ENCODE measurements around the gene SLC25A13. TPM values are rescaled to one million over a fixed set of nuclear protein-coding genes. Genes with fewer than 3 reads are reported as not detected.

The SLC25A13 gene
- total RNA-seq, 1 donor from 2014 or later: 22.1 TPM

DNA sequence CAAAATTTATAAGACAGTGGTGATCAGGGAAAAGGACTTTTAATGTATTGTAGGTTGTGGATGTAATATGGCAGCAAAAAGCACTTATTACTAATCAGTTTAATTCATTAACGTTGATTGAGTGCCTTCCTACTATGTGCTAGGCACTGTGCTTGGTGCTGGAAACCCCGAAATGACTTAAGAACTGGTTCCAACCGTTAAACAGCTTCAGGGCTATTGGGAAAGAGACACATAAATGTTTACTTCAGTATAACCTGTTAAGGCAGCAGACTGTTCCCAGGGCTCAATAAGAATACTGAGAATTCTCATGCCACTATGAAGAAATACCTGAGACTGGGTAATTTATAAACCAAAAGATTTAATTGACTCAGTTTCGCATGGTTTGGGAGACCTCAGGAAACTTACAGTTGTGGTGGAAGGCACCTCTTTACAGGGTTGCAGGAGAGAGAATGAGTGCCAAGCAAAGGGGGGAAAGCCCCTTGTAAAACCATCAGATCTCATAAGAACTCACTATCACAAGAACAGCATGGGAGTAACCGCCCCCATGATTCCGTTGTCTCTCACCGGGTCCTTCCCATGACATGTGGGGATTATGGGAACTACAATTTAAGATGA is 1.1 kb upstream of the SLC25A13 start:
- DNase-seq: no peak

DNA sequence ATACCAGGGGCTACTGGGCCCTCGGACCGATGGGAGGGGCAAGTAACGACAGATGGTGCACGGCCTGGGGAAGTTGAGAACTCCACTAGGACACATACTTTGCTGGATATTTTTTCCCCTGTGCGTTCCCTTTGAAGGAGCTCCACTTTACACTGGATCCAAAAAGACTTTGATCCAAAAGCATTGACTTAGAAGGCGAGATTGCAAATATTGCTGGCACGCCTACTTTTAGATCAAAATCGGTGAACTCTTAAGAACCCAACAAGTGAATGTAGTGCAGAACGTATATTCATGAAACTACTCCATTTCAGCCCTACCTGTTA is 436 bp upstream of the SLC25A13 start:
- DNase-seq: no peak

DNA sequence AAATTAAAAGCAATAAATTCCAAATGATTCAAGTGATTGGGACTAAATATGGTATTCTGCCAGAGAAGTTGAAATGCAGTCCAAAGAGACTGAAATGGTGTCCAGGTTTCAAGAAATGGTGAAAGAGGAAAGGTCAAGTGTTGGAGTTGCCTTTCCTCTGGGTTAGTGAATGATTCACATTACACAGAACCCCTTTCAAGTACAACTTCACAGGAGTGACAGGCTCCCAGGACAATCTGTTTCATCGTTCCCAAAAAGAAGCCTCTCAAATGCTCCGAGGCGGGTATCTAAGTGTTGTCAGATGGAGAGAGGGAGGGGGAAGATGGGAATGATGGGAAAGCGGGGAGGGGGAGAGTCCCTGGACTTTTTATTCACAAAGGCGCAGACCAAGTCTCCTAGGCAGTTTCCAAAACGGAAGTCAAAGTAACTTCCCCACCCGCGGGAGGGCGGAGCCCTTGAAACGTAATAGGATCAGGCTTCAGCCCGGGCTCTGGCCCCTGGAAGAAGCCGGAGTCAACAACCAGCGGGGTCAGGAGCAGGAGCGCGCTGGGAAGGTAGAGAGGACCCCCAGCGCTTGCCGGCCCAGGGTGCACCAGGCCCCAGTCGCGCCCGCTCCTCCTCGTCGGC is 754 bp downstream of the SLC25A13 start:
- DNase-seq: peak; percentile 93

DNA sequence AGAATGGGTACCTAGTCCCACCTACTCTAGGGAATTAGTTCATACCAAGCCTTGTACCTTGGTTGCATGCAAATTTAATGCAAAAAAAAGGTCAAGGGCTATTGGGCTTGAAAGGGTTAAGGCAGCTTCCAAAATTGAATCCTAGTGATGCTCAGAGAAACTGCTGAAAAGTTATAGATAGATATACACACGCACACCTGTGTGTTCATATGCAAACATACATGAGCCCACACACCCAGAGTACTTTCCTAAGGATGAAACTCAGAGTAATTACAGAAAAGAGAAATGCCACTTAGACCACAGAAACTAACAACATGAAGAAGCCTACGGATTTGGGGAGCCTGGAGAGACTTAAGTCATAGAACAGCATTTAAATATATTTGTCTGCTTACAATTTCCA is 1.5 kb downstream of the SLC25A13 start:
- DNase-seq: peak; percentile 14

DNA sequence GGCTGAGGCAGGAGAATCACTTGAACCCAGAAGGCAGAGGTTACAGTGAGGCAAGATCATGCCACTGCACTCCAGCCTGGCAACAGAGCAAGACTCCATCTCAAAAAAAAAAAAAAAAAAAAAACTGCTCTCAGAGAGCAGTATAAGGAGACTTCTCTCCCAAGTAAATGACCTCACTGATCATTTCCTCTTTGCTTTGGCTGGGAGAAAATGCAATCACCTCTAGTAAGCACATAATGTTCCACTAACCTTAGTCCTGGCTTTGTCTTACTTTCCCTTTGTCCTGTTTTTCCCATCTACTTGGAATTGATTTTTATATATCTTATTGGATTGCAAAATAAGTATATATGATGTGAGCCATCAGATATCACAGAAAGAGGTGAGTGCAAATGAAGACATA is 2.5 kb downstream of the SLC25A13 start:
- DNase-seq: no peak

DNA sequence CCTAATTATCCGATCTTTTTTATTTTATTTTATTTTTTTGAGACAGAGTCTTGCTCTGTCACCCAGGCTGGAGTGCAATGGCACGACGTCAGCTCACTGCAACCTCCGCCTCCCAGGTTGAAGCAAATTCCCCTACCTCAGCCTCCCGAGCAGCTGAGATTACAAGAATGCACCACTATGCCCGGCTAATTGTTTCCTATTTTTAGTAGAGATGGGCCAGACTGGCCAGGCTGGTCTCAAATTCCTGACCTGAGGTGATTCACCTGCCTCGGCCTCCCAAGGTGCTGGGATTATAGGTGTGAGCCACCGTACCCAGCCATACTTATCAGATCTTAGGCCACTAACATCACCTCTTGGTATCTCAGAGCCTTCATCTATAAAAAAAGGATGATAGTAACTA is 4.9 kb downstream of the SLC25A13 start:
- no peak for DNase-seq

DNA sequence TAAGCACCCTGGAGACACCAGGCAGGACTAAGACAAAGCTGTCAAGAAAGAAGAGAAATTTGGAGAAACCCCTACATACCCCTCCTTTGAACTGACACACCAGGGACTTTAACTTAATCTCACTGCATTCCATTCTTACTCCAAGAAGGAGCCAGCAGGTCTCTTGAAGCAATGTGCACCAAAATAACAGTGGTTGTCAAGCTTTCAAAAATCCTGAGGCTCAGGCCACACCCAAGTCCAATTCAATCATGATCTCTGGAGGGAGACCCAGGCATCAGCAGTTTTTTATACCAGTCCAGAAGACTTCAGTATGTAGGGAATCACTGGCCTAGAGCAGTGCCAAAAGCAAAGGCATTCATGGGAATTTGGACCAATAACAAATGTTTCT is 6.8 kb downstream of the SLC25A13 start:
- DNase-seq: no peak

DNA sequence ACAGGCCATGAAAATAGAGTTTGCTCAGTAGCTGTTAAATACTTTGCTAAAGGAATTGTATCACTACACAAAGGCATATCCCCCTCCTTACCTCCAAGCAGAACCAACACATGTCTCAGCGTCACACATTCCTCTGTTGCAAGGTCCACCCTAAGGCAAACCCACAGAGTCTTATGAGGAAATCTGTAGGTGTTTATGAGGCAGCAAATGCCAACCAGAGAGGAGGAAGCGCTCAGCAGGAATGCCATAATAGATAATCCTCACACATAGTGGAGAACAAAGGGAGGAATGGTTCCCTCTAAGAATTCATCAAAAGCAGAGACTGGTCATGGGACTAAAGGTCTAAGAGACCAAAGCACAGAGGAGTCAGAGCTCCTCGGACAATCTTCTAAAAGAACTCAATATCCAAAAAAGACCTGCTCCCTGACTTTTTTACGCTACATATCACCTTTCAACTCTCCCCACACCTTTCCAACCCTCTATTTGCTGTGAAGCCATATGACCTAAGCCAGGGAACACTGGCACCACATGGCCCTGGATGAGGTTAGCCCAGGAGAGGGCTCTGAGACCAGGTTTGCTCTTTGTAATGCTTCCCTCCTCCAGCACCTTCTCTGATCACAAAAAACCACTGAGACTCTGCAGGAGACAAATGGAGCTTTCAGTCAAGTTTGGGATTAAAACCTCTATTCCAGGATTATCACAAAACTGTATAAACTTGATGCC is 7.3 kb downstream of the SLC25A13 start:
- no peak for DNase-seq

DNA sequence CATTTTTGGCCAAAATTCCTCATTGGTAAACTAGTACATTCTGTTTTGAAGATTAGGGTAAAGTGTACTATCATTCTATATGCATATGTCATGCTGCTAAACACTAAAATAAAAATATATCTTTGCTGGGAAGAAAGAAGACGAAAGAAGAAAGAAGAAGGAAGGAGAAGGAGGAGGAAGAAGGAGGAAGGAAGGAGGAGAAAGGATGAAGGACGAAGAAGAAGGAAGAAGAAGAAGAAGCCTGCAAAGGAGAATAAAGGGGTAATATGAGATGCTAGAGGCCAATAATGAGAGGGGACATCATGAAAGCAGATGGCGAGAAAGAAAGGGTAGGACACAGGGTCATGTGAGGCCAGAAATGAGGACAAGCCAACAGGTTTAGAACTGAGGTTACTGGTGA is 8.0 kb downstream of the SLC25A13 start:
- DNase-seq: no peak

DNA sequence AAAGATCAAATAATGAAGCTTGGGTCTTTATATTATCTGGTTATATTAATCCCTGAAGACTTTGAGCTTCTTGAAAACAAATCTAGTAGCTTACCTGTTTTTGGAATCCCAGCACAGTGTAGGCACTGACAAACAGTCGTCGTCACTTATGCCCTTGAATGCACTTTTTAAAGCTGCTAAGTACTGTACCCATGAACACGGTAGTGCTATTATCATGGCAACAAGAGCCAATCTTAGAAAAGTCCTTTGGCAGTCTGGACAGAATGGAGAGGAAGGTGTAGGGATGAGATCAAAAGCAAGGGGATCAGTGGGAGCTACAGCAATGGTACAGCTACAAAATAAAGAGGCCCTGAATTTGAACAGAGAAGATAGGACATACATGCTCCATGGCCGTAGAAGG is 9.4 kb downstream of the SLC25A13 start:
- DNase-seq: no peak

DNA sequence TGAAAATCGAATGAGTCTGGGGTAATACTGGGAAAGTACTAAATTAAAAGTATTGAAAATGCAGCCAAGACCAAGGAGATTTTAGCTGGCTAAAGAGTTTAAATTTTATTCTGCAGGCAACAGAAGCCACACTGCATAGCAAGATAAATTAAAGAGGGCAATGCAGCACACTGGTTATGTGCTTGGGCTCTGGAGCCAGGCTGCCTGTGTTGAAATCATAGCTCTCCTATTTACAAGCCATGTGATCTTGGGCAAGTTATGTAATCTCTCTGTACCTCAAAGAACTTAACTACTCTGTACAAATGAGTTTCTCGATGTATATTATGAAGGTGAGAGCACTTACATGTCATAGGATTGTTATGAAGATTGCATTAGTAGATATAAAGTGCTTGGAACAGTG is 9.9 kb downstream of the SLC25A13 start:
- DNase-seq: no peak

DNA sequence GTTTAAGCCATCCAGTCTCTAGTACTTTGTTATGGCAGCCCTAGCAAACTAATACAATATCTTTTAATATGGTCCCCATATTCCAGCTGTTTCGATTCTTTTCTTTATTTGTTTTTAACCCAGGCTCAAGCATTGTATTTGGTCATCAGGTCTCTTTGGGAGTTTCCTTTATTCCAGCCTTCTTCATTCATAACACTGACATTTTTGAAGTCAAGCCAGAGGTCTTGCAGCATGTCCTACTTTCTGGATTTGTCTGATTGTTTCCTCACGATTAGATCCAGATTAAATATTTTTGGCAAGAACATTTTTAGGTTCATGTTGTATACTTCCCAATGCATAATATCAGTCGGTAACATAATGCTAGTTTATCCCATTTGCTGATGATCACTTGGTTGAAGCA is 11.8 kb downstream of the SLC25A13 start:
- DNase-seq: no peak

DNA sequence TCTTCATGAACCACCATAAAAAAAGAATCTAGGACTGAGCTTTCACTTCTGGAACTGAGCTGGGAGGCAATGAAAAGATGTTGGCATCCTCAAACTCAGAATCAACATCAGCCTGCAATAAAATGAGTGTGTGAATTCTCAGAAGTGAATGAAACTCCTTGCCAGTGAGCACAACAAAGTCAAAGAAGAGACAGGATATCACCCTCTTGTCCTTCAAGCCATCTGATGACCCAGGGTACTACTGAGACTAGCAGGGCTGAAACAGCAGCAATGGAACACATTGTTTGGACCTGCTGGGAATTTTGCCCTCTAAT is 13.0 kb downstream of the SLC25A13 start:
- DNase-seq: no peak

DNA sequence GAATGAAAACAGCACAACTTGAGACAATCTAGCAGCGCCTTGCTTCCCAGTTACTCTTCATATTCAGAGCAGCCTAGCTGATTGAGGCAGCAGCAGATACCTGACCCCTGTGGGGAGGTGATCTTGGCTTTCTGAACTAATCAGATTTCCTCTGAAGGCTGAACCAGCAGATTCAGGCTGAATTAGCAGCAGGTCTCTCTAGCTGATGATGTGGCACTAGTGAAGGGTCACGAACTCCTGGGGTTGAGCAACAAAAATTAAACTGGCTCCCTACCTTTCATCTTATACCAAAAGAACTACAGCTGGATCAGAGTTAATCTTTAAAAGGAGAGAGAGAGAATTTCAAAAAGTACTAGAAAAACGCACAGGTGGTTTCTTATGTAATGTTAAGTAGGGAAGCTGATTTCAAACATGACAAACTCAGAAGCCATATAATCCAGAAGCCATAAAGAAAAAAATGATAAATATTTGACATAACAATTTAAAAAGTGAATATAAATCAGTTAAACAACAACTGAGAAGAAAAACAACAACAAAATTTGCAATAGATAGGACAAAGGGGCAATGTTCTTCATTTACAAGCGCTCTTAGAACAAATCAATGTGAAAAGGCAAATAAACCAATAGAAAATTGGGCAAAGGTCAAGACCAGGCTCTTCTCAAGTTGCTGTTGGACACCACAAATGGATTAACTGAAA is 13.5 kb downstream of the SLC25A13 start:
- no peak for DNase-seq

DNA sequence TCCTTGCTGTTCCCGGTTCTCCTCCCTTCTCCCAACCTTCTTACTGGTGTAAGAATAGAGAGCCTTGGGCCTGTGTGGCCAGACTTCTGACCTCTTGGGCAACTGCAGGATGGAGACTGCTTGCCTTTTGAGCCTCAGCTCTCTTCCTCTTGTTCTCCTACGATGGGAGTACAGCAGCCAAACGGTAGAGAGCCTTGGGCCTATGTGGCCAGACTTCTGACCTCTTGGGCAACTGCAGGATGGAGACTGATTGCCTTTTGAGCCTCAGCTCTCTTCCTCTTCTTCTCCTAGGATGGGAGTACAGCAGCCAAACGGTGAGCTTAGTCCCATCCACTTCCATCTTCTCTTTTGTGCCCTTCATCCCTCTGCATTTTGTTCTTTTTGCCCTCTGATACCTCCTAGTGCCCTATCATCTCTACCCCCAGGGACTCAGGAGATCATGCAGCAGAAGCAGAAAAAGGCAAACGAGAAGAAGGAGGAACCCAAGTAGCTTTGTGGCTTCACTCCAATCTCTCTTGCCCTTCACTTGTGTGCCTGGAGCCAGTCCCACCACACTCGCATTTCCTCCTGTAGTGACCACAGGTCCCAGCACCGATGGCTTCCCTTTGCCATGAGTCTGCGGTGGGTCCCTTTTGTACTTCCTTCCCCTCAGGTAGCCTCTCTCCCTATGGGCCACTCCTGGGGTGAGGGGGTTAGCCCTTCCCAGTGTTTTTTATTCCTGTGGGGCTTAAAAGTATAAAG is 15.3 kb downstream of the SLC25A13 start:
- no peak for DNase-seq

DNA sequence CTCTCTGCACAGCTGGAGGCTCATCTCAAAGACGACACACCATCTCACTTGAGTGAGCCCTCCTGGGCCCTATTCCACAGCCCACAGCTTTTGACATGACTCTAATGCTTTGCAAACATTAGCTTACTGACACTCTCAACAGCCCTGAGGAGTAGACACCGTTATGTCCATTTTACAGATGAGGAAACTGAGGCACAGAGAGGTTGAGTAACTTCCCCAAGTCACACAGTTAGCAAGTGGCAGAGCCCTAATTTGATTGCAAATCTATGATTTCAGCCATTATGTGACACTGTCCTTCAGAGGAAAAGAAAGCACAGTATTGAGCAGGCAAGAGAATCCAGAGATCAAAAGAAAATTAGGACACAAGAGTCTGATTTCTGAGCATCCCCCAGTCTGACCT is 16.0 kb downstream of the SLC25A13 start:
- DNase-seq: no peak

DNA sequence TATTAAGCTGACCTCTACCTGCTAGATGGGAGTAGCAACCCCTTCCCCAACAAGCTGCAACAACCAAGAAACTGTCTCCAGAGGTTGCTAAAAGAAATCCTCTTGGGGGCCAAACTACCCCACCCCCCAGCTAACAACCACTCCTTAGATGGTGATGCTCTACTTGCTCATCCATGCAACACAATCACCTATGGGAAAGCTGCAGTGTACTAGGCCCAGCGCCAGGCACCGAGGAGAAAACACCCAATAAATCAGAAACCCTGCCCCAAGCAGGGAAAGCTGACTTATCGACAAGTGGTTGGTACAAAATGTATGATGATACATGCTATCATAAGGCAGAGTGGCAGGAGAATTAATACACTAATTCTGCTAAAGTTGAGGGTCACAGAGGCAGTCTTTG is 17.3 kb downstream of the SLC25A13 start:
- no peak for DNase-seq

DNA sequence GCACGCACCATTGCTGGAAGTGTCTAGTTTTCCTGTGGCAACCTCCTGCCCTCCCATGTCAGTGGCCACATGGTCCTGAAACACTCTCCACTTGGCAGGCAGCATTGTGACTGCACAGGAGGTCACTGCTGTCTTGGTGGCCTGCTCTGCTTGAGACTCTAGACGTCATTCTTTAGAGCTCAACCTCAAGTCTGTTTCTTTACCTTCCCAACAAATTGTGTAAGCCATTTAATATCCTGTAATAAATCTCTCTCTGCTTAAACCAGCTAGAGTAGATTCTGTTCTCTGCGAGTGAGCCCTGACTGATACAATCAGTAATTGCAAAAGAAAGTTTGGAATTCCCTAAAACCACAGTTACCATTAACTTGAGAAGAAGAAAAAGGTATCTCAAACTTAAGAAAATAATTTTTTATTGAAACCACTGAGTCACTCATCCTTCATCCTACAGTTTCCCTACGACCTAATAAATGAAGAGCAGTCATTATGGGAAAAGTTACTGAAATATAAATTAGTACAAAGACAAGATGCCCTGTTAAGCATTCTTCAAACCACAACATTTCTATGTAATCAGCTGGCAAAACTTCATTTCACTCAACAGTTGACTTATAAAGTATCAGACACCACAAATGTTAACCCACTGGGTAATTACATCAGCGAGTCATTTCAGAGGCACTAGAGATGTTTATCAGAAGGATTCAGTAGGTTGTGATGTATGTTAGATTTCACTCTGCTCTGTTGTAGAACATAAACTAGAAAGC is 18.0 kb downstream of the SLC25A13 start:
- DNase-seq: no peak

DNA sequence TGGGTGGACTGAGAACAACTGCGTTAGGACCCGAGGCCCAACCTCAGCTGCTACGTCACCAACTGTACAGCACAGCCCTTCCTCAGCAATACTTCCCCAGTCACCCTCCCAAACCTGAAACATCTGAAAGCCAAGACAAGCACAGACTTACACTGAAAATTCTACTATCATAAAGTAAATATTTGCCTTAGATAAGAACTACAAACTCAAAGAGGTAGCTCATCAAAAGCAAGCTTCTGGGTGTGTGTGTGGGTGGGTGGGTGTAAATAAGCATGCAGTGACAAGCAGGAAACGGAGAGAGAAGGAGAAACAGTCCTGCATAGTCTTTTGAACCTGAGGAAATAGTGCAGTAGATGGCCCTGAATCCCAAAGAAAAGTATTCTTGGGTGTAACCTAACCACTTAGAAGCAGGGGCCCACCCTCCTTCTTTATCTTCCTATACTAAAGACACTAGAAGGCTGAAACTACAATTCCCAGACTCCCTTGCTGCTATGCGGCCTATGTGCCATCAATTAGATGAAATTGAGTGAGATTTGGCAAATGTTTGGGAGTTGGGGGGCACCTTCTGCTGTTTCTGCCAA is 18.7 kb downstream of the SLC25A13 start:
- DNase-seq: no peak

DNA sequence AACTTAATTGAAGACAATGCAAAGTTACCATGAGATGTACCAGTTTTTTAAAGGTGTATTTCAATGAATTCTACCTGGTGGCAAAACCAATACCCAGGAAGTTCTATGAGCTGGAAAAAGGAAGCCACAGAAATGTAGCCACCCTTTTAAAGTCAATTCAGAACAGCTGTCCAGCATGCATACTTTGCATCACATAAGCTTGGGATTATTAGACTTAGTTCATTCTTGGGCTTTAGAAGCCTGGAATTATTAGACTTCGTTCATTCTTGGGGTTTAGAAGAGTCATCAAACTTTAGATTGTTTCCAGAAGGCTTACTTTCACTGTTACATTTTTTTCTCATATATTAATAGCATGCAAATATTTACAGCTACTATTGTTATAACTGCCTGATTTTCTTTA is 20.9 kb downstream of the SLC25A13 start:
- peak; percentile 17 for DNase-seq

DNA sequence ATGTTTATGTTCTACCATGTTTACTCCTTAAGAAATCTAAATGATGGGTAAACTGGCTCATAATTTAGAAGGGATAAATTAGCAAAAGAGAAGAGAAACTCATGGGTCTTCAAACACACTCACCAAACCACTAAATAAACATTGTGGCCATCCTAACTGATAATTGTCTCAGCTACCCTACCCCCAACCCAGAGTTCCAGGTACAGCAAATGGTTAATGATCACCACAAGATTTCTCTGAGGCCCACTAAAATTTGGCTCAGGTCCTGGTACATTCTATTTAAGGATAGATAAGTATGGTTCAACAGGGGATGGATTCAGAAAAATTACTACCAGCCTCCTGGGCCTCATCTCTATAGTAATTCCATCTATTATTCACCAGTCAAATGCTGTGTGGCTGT is 21.4 kb downstream of the SLC25A13 start:
- no peak for DNase-seq

DNA sequence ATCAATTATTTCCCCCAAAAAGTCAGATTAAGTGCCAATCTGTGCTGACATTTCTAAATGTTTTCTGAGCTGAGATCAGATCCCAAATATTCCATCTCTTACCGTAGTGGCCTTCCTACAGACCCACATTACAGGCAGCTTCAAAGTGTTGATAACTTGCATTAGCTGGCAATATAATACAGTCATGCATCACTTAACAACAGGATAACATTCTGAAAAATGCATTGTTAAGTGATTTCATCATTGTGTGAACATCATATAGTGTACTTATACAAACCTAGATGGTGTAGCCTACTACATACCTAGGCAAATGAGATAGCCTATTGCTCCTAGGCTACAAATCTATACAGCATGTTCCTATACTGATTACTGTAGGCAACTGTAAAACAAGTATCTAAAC is 22.4 kb downstream of the SLC25A13 start:
- no peak for DNase-seq

Data from tongue (tissue), 2 donors.